Measurements from ENCODE around the gene ZNF747.

GRCh38 chr16:30566531-30566930 lies 31.9 kb upstream of the ZNF747 start:
- TF ChIP-seq CTCF (IDR thresholded peaks at IDR 0.05) (no peak), POLR2A (IDR thresholded peaks at IDR 0.05) (no peak)
